ENCODE data around the gene GTF3C5.

GRCh38 chr9:132993511-132993939 lies 37.3 kb upstream of the GTF3C5 start:
- TF ChIP-seq OSR1 (CRISPR knock-in tag; IDR thresholded peaks at IDR 0.05) = no peak
- TF ChIP-seq ZFP30 (CRISPR knock-in tag; IDR thresholded peaks at IDR 0.05) = no peak
- TF ChIP-seq PATZ1 (CRISPR knock-in tag; IDR thresholded peaks at IDR 0.05; ENCODE audit: borderline replicate concordance) = no peak
- TF ChIP-seq RARB (CRISPR knock-in tag; IDR thresholded peaks at IDR 0.05) = no peak
- TF ChIP-seq SNAI2 (CRISPR knock-in tag; IDR thresholded peaks at IDR 0.05) = no peak
- TF ChIP-seq ESRRG (CRISPR knock-in tag; IDR thresholded peaks at IDR 0.05) = no peak
- TF ChIP-seq TCF4 (CRISPR knock-in tag; IDR thresholded peaks at IDR 0.05; ENCODE audit: borderline replicate concordance) = no peak
- no peak for TF ChIP-seq ZFP3 (CRISPR knock-in tag; IDR thresholded peaks at IDR 0.05)
- TF ChIP-seq ZC3H10 (CRISPR knock-in tag; IDR thresholded peaks at IDR 0.05) = no peak

Measured in SK-N-SH treated with all-trans-retinoic acid at 6 μM for 48 hours (cell line).